HG02938 (cell line): ENCODE measurements around the gene TLR2.
"Not testable (repeated sequence)": the region's sequence is repeated elsewhere in the genome, so short reads cannot be mapped to it uniquely, and the experiment has no call there.

ENCODE experiments used
- ATAC-seq: cut with Tn5 transposase; IDR thresholded peaks from one replicate; pipeline ENCODE4 v1.9.1; 2021; ENCODE audit warnings: mild to moderate bottlenecking, moderate library complexity; ENCODE audit not compliant: unreplicated experiment

TLR2 gene

GRCh38 chr4:153661215-153661822 lies 22.8 kb upstream of the TLR2 start:
- ATAC-seq, result no peak

- ATAC-seq, result no peak
Measured at GRCh38 chr4:153661908-153662307, 22.2 kb upstream of the TLR2 start.

- ATAC-seq, result no peak
Measured at GRCh38 chr4:153663667-153664066, 20.4 kb upstream of the TLR2 start.

- not testable (repeated sequence) for ATAC-seq
Measured at GRCh38 chr4:153666505-153666904, 17.6 kb upstream of the TLR2 start.

- ATAC-seq, result no peak
Measured at GRCh38 chr4:153668647-153669046, 15.4 kb upstream of the TLR2 start.

- no peak for ATAC-seq
Measured at GRCh38 chr4:153669838-153670237, 14.2 kb upstream of the TLR2 start.

- ATAC-seq, result no peak
Measured at GRCh38 chr4:153676486-153676885, 7.6 kb upstream of the TLR2 start.

GRCh38 chr4:153676984-153677383 lies 7.1 kb upstream of the TLR2 start:
- no peak for ATAC-seq

GRCh38 chr4:153679486-153679885 lies 4.6 kb upstream of the TLR2 start:
- no peak for ATAC-seq

GRCh38 chr4:153683763-153684181 lies 308 bp upstream of the TLR2 start:
- ATAC-seq, result no peak

- ATAC-seq, result no peak
Measured at GRCh38 chr4:153684971-153685371, 891 bp downstream of the TLR2 start.

- ATAC-seq, result no peak
Measured at GRCh38 chr4:153704522-153704921, 20.4 kb downstream of the TLR2 start.

- ATAC-seq, result peak; percentile 65
Measured at GRCh38 chr4:153705743-153706468, 21.8 kb downstream of the TLR2 start.

GRCh38 chr4:153706519-153706918 lies 22.4 kb downstream of the TLR2 start:
- peak; percentile 24 for ATAC-seq

- ATAC-seq, result no peak
Measured at GRCh38 chr4:153710681-153711080, 26.6 kb downstream of the TLR2 start.

- ATAC-seq, result no peak
Measured at GRCh38 chr4:153713866-153714646, 30.0 kb downstream of the TLR2 start.

- no peak for ATAC-seq
Measured at GRCh38 chr4:153722036-153722435, 38.0 kb downstream of the TLR2 start.

- ATAC-seq, result no peak
Measured at GRCh38 chr4:153724606-153725005, 40.5 kb downstream of the TLR2 start.

- no peak for ATAC-seq
Measured at GRCh38 chr4:153725136-153725830, 41.2 kb downstream of the TLR2 start.

GRCh38 chr4:153725831-153726154 lies 41.7 kb downstream of the TLR2 start:
- no peak for ATAC-seq

GRCh38 chr4:153728151-153728550 lies 44.1 kb downstream of the TLR2 start:
- no peak for ATAC-seq
